DMS114 treated with DMSO at 0.1 percent for 48 hours (cell line): ENCODE results near the gene SLC17A8.
A peak's percentile ranks its signal among the peaks of the same experiment; 100 is the strongest.

Experiments used
- DNase-seq: peaks from one replicate; lab custom pipeline; 2025; ENCODE audit not compliant: unreplicated experiment; lab: John Stamatoyannopoulos, UW

The SLC17A8 gene

GRCh38 chr12:100368066-100368465 lies 11.2 kb downstream of the SLC17A8 start:
- DNase-seq, result no peak

GRCh38 chr12:100371146-100371545 lies 14.3 kb downstream of the SLC17A8 start:
- no peak for DNase-seq

- no peak for DNase-seq
These were observed 16.2 kb downstream of the SLC17A8 start for GRCh38 chr12:100372853-100373640.

GRCh38 chr12:100375038-100375735 lies 18.3 kb downstream of the SLC17A8 start:
- DNase-seq, result no peak

GRCh38 chr12:100376161-100376560 lies 19.3 kb downstream of the SLC17A8 start:
- no peak for DNase-seq

- DNase-seq, result no peak
These were observed 24.5 kb downstream of the SLC17A8 start for GRCh38 chr12:100381379-100381778.

- DNase-seq, result no peak
These were observed 25.5 kb downstream of the SLC17A8 start for GRCh38 chr12:100382338-100382737.

GRCh38 chr12:100383586-100384558 lies 27.0 kb downstream of the SLC17A8 start:
- DNase-seq, result no peak

- no peak for DNase-seq
These were observed 27.7 kb downstream of the SLC17A8 start for GRCh38 chr12:100384559-100384935.

- DNase-seq, result no peak
These were observed 31.5 kb downstream of the SLC17A8 start for GRCh38 chr12:100388382-100388781.

- peak; percentile 5 for DNase-seq
These were observed 35.0 kb downstream of the SLC17A8 start for GRCh38 chr12:100391856-100392255.

- no peak for DNase-seq
These were observed 36.3 kb downstream of the SLC17A8 start for GRCh38 chr12:100393200-100393599.

GRCh38 chr12:100395811-100396210 lies 38.9 kb downstream of the SLC17A8 start:
- DNase-seq, result no peak

- DNase-seq, result no peak
These were observed 41.4 kb downstream of the SLC17A8 start for GRCh38 chr12:100398307-100398706.

GRCh38 chr12:100399095-100399494 lies 42.2 kb downstream of the SLC17A8 start:
- no peak for DNase-seq

GRCh38 chr12:100401660-100402059 lies 44.8 kb downstream of the SLC17A8 start:
- DNase-seq, result no peak

- no peak for DNase-seq
These were observed 45.9 kb downstream of the SLC17A8 start for GRCh38 chr12:100402763-100403162.

GRCh38 chr12:100403446-100403845 lies 46.6 kb downstream of the SLC17A8 start:
- DNase-seq, result no peak

- no peak for DNase-seq
These were observed 48.0 kb downstream of the SLC17A8 start for GRCh38 chr12:100404769-100405407.

- no peak for DNase-seq
These were observed 56.1 kb downstream of the SLC17A8 start for GRCh38 chr12:100413001-100413400.

- DNase-seq, result no peak
These were observed 57.9 kb downstream of the SLC17A8 start for GRCh38 chr12:100414739-100415138.
